AG04450 (cell line): Measurements from ENCODE around the gene MAN1C1. TPM values are rescaled to one million over a fixed set of nuclear protein-coding genes. Genes with fewer than 3 reads are reported as not detected.

Experiments used
- CTCF ChIA-PET: fragments of 300-600, 350-600 bp; formaldehyde crosslinking; extraction: SDS; loops from one replicate; lab custom pipeline; 2022; ENCODE audit warnings: antibody characterized with exemption, inconsistent platforms; lab: Charles Lee
- POLR2A ChIA-PET: fragments of 350-600 bp; formaldehyde crosslinking; extraction: SDS; loops from one replicate; lab custom pipeline; 2021; ENCODE audit warnings: antibody characterized with exemption, inconsistent platforms; lab: Yijun Ruan, JAX
- DNase-seq: peaks from one replicate; pipeline ENCODE4 v3.0.0-alpha.2; 2011; ENCODE audit warnings: low read depth, low spot score
- H3K27ac ChIP-seq: one replicate; pipeline ENCODE4 v1.5.1; 2012; ENCODE audit warnings: low read depth, low read length, control low read depth
- H3K27me3 ChIP-seq: one replicate; pipeline ENCODE4 v1.6.0; 2012; ENCODE audit warnings: low read length; ENCODE audit not compliant: control insufficient read depth, insufficient read depth
- H3K4me3 ChIP-seq: 2 replicates; pipeline ENCODE4 v1.5.1; 2011; ENCODE audit warnings: mild to moderate bottlenecking, low read depth, low read length, control low read depth
- H3K9me3 ChIP-seq: 2 replicates; pipeline ENCODE4 v1.5.1; 2012; ENCODE audit warnings: low read length; ENCODE audit not compliant: control insufficient read depth, insufficient read depth
- CTCF ChIP-seq: IDR thresholded peaks from 2 replicates; pipeline ENCODE4 v1.5.1; 2011; ENCODE audit warnings: low read depth, low read length, control low read depth, inconsistent platforms
- polyA plus RNA-seq: library from polyadenylated mRNA; depleted of rRNA; stranded (reverse); fragments of >200 nt; gene quantifications from 2 replicates; pipeline ENCODE4 v1.2.3, GENCODE V29; 2011

MAN1C1 gene
- polyA plus RNA-seq, 1 experiment: 16.9 TPM

DNA sequence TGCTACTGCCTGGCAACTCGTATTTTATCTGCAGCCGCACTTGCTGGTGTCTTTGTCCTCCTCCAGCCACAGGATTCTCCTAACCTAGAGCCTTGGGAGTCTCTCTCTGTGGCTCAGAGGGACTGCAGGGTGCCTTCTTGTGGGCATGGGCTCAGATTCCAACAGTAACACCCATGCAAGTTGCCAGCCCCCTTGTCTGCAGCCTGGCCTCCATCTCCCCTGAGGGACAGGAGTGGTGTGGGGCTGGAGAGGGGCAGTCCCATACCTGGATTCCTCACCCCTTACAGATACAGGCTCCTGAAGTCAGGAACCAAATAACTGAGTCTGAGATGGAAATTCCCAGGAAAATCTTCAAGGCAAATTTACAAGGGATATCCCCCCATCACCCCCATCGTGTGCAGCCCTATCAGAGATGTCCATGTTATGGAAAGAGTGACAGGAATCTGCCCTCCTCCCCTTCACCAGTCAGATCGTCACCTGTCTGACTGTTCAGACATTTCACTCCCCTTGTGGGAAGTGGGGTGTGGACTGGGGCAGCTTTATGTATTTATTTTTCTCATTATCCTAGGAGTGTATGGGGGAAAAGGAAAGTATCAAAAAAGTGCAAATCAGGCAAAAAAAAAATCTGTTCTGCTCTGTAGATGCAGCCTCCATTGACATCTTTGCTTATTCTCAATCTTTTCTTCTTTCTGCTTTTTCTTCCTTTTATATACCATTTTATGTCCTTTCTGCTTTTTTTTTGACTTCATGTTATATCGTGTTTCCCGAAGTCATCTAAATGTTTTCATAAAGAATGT lies 70.8 kb downstream of the MAN1C1 start:
- H3K27ac ChIP-seq: no peak overlapping the region
- no peak for TF ChIP-seq CTCF
- H3K27me3 ChIP-seq: no peaks in the 10 kb centered on the region
- ChIA-PET POLR2A (no interaction called here), CTCF (no interaction called here)
- H3K9me3 ChIP-seq: no peaks in the 10 kb centered on the region
- H3K4me3 ChIP-seq: no peak overlapping the region
- no peak for DNase-seq

DNA sequence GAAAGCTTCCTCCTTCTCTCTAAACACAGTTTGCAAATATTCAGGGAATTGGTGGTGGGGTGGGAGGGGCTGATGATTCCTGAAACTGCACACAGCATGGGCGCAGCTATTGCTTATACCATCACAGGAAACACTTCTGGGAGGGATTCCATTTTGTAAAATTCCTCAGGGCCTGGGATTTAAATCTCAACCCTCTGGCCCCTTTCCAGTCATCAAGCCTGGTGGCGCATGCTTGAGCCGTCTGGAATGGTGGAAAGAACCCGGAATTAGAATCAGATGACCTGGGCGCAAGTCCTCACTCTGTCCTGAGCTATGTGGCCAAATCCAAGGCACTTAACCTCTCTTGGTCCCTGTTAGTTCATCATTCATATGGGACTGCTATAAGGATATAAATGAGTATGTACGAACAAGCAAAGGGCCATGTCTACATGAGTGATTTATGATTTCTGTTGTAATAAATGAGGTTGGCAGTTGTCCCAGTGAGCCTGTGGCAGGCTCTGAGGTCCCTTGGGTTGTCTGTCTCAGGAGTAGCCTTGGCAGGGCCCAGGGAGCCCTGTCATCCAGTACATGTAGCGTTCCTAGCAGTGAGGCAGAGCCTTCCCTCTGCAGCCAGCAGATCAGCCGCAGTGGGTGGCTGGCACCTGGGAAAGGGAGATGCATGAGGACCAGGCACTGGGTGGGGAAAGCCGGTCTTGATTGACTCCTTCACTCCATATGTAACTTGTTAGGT lies 72.0 kb downstream of the MAN1C1 start:
- no peaks in the 10 kb centered on the region for H3K27me3 ChIP-seq
- POLR2A ChIA-PET: no interaction called here
- CTCF ChIA-PET: no interaction called here
- no peak for DNase-seq
- H3K9me3 ChIP-seq: no peaks in the 10 kb centered on the region
- H3K27ac ChIP-seq: peak overlapping the region; percentile 33
- no peak overlapping the region for H3K4me3 ChIP-seq
- no peak for TF ChIP-seq CTCF

DNA sequence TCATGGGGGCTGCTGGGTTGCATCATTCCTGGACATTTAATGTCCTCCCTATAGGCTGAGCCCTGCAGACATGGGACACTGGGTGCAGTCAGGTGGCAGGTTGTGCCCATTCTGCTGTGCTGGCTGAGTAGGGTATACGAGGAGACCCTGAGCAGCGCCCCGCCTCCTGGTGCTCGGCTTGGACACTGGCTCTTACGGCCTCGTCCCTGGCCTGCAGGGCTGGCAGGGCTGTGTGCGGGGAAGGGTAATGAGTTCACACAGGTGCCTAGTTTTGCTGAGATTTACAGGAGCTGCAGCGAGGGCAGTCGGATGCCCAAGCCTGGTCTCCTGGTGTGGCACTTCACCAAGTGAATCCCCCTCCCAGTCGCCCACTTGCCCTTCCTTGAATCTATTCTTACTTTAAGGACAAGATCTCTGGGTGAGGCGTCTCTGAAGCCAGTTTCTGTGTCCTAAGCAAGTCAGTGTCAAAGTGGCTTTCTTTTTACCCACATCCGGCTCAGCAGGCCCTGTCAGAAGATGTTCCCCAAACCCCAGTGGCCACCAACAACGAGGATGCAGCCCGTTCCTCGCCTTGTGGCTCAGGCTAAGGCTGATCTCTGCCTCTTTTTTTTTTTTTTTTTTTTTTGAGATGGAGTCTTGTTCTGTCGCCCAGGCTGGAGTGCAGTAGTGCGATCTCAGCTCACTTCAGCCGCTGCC lies 73.2 kb downstream of the MAN1C1 start:
- TF ChIP-seq CTCF: no peak
- no peak for DNase-seq
- no peaks in the 10 kb centered on the region for H3K9me3 ChIP-seq
- CTCF ChIA-PET: no interaction called here
- POLR2A ChIA-PET: no interaction called here
- no peak overlapping the region for H3K4me3 ChIP-seq
- H3K27me3 ChIP-seq: no peaks in the 10 kb centered on the region
- no peak overlapping the region for H3K27ac ChIP-seq

- no peak for TF ChIP-seq CTCF
- CTCF ChIA-PET: no interaction called here
- no peaks in the 10 kb centered on the region for H3K27me3 ChIP-seq
- H3K27ac ChIP-seq: no peak overlapping the region
- H3K4me3 ChIP-seq: no peak overlapping the region
- no peak for DNase-seq
- no peaks in the 10 kb centered on the region for H3K9me3 ChIP-seq
- POLR2A ChIA-PET: no interaction called here
Measured at GRCh38 chr1:25690396-25690956, 73.9 kb downstream of the MAN1C1 start.
